PC-3 (cell line): ENCODE results near the gene ZIC4. TPM values are rescaled to one million over a fixed set of nuclear protein-coding genes. Genes with fewer than 3 reads are reported as not detected.
A peak's percentile ranks its signal among the peaks of the same experiment; 100 is the strongest.

Source experiments
- ATAC-seq: fragments of 200-7000 bp; cut with Tn5 transposase; 2 replicates; pipeline ENCODE4 v1.9.1; 2020; ENCODE audit warnings: mild to moderate bottlenecking, moderate library complexity
- BruUV-seq: library from RNA; stranded (reverse); fragments of 400-500 nt; replicated peaks from 2 replicates; lab custom pipeline; 2021; lab: Mats Ljungman, UMichigan
- CTCF ChIA-PET: fragments of 300-600 bp; sonication (Branson Sonifier 250); formaldehyde crosslinking; loops from one replicate; lab custom pipeline; 2022; ENCODE audit warnings: antibody characterized with exemption; lab: Charles Lee
- POLR2A ChIA-PET: fragments of 300-600 bp; sonication (Branson Sonifier 250); formaldehyde crosslinking; loops from one replicate; lab custom pipeline; 2022; ENCODE audit warnings: antibody characterized with exemption; ENCODE audit not compliant: unreplicated experiment; lab: Charles Lee
- DNase-seq: peaks from one replicate; pipeline ENCODE4 v3.0.0-alpha.2; 2015
- H2AFZ ChIP-seq: fragments of 300-600 bp; sonication (generic); 2 replicates; pipeline ENCODE4 v1.6.0; 2016; ENCODE audit warnings: antibody characterized with exemption, low read length
- H3F3A ChIP-seq: fragments of 300-600 bp; sonication (generic); one replicate; pipeline ENCODE4 v1.6.0; 2017; ENCODE audit warnings: antibody characterized with exemption, low read length, control low read depth, mild to moderate bottlenecking; ENCODE audit not compliant: unreplicated experiment
- H3K27ac ChIP-seq: fragments of 300-600 bp; sonication (generic); 2 replicates; pipeline ENCODE4 v1.5.1; 2016; ENCODE audit warnings: mild to moderate bottlenecking, low read length
- H3K27me3 ChIP-seq: fragments of 300-600 bp; sonication (generic); 2 replicates; pipeline ENCODE4 v1.6.1; 2016; ENCODE audit warnings: low read length, mixed read lengths
- H3K36me3 ChIP-seq: fragments of 300-600 bp; sonication (generic); 2 replicates; pipeline ENCODE4 v1.6.1; 2016; ENCODE audit warnings: low read depth, mixed run types, low read length, mixed read lengths
- H3K4me1 ChIP-seq: fragments of 300-600 bp; sonication (generic); 2 replicates; pipeline ENCODE4 v1.5.1; 2016; ENCODE audit warnings: low read length; ENCODE audit not compliant: insufficient read depth
- H3K4me2 ChIP-seq: fragments of 300-600 bp; sonication (generic); 2 replicates; pipeline ENCODE4 v1.6.0; 2016; ENCODE audit warnings: low read length
- H3K4me3 ChIP-seq: fragments of 300-600 bp; sonication (generic); 2 replicates; pipeline ENCODE4 v1.5.1; 2016; ENCODE audit warnings: mild to moderate bottlenecking, low read length, mixed read lengths
- H3K79me2 ChIP-seq: fragments of 300-600 bp; sonication (generic); 2 replicates; pipeline ENCODE4 v1.6.1; 2017; ENCODE audit warnings: low read length, mixed read lengths
- H3K9ac ChIP-seq: fragments of 300-600 bp; sonication (generic); 2 replicates; pipeline ENCODE4 v1.6.0; 2016; ENCODE audit warnings: mild to moderate bottlenecking, low read length
- H3K9me2 ChIP-seq: fragments of 300-600 bp; sonication (generic); replicated peaks from 2 replicates; pipeline ENCODE4 v1.6.1; 2016; ENCODE audit warnings: mixed run types, low read length, mixed read lengths
- H3K9me3 ChIP-seq: fragments of 300-600 bp; sonication (generic); 2 replicates; pipeline ENCODE4 v1.6.1; 2016; ENCODE audit warnings: low read length, mixed read lengths
- H4K20me1 ChIP-seq: fragments of 300-600 bp; sonication (generic); 2 replicates; pipeline ENCODE4 v1.6.1; 2016; ENCODE audit warnings: low read length, mixed read lengths
- CTCF ChIP-seq: fragments of 300-600 bp; sonication (generic); conservative IDR thresholded peaks from 2 replicates; pipeline ENCODE4 v1.5.1; 2017; ENCODE audit warnings: antibody characterized with exemption, low read depth, mild to moderate bottlenecking, low read length
- EZH2 ChIP-seq: fragments of 300-600 bp; sonication (generic); IDR thresholded peaks from one replicate; pipeline ENCODE4 v1.6.1; 2017; ENCODE audit warnings: antibody characterized with exemption, mild to moderate bottlenecking, low read length; ENCODE audit not compliant: unreplicated experiment
- EZH2phosphoT487 ChIP-seq: fragments of 300-600 bp; sonication (generic); IDR thresholded peaks from 2 replicates; pipeline ENCODE4 v1.6.1; 2018; ENCODE audit warnings: mild to moderate bottlenecking, antibody characterized with exemption, low read length, borderline replicate concordance
- intact Hi-C: fragments of 100-400 bp; cut with micrococcal nuclease; formaldehyde crosslinking; loops from 2 replicates; pipeline ENCODE4 v1.9.0; 2023
- total RNA-seq: library from RNA; depleted of rRNA; stranded (reverse); fragments of >200 nt; gene quantifications from 2 replicates; pipeline ENCODE4 v1.2.3, GENCODE V29; 2014

Gene ZIC4
- total RNA-seq, 1 experiment from 2014 or later, result not detected

DNA sequence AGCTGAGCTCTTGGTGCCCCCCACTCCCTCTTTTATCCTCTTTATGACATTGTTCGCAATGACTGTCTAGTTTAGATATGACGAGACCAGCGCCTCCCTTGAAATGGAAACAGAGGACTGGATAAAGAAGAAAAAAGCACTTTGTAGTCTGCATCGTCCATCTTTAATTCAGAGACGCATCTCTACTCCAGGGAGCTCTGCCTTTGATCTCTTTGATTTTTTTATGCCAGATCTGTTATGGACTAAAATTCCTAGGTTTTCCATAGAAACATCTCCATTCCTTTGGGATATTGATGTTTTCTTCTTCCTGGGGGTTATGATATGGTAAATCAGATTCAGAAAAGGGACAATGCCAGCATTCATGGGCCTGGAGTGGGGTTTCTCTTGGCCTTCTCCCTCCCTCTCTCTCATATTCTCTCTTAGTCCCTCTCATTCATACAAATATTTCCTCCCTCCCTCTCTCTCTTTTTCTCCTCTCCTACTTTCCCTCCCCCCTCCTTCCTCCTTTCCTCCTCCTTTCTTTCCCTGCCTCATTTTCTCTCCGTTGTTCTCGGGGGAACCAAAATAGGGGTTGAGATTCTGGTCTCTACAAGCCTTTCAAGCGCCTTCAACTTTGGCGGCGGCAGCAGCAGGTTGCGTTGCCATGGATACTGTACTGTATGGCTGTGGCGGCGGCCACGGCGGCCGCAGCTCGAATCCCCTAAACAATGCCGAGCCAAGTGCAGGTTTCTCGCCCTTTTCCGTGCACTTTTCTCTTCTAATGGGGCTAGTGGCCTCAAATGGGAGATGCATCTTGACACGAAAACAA is 45.5 kb downstream of the ZIC4 start:
- H3K27me3 ChIP-seq, result peaks cover 96% of the 10 kb centered on the region
- no peak overlapping the region for H3K4me2 ChIP-seq
- intact Hi-C loops, result no loop called here
- H3K36me3 ChIP-seq, result no peaks in the 10 kb centered on the region
- no peak overlapping the region for H3K9ac ChIP-seq
- no peak overlapping the region for H3K4me3 ChIP-seq
- ATAC-seq (no peak), DNase-seq (no peak)
- H3K4me1 ChIP-seq, result no peaks in the 10 kb centered on the region
- H3K27ac ChIP-seq, result no peak overlapping the region
- no peaks in the 10 kb centered on the region for H3K9me2 ChIP-seq
- POLR2A ChIA-PET, result no interaction called here
- TF ChIP-seq EZH2 (peak; percentile 69), CTCF (no peak), EZH2phosphoT487 (no peak)
- no peaks in the 10 kb centered on the region for H3K9me3 ChIP-seq
- no peaks in the 10 kb centered on the region for H4K20me1 ChIP-seq
- CTCF ChIA-PET, result interaction anchor here (0.7 kb wide), 1 partner anchor 379 kb away, joined by 3 read pairs; no protein-coding TSS in a partner anchor
- no peaks in the 10 kb centered on the region for H3F3A ChIP-seq
- no peak overlapping the region for H2AFZ ChIP-seq
- no TSS peak for BruUV-seq
- H3K79me2 ChIP-seq, result no peaks in the 10 kb centered on the region

- Histone ChIP-seq H4K20me1 (no peaks in the 10 kb centered on the region), H3K4me1 (no peaks in the 10 kb centered on the region), H3K4me3 (no peak overlapping the region), H3F3A (no peaks in the 10 kb centered on the region), H3K79me2 (no peaks in the 10 kb centered on the region), H3K9ac (no peak overlapping the region), H3K27me3 (peaks cover 96% of the 10 kb centered on the region), H3K27ac (no peak overlapping the region), H2AFZ (no peak overlapping the region), H3K36me3 (no peaks in the 10 kb centered on the region), H3K4me2 (no peak overlapping the region), H3K9me2 (no peaks in the 10 kb centered on the region), H3K9me3 (no peaks in the 10 kb centered on the region)
- DNase-seq (no peak), ATAC-seq (no peak)
- BruUV-seq, result no TSS peak
- TF ChIP-seq EZH2, result no peak
- TF ChIP-seq CTCF, result no peak
- CTCF ChIA-PET, result no interaction called here
- intact Hi-C loops, result no loop called here
- POLR2A ChIA-PET, result no interaction called here
Measured at GRCh38 chr3:147360051-147360439, 46.3 kb downstream of the ZIC4 start.
